Nephron (organoid): Measurements from ENCODE around the gene FUT7.
"Not testable (repeated sequence)": the region's sequence is repeated elsewhere in the genome, so short reads cannot be mapped to it uniquely, and the experiment has no call there.

Experiments
- H3K27ac Mint-ChIP-seq, 3 experiments: 2 replicates each; pipeline ENCODE4 v1.8.0; 2020; ENCODE audit warnings: mixed read lengths in 3 of 3, mild to moderate bottlenecking in 2 of 3, moderate library complexity in 1 of 3
- H3K27me3 Mint-ChIP-seq: 2 replicates; pipeline ENCODE4 v1.8.0; 2021; ENCODE audit warnings: low read depth, mild to moderate bottlenecking, moderate library complexity, mixed read lengths
- H3K36me3 Mint-ChIP-seq: 2 replicates; pipeline ENCODE4 v1.8.0; 2020; ENCODE audit warnings: low read depth, mixed read lengths
- H3K4me1 Mint-ChIP-seq: 2 replicates; pipeline ENCODE4 v1.8.0; 2020; ENCODE audit warnings: mixed read lengths
- H3K4me3 Mint-ChIP-seq, 3 experiments: 2 replicates each; pipeline ENCODE4 v1.8.0; 2020; ENCODE audit warnings: mild to moderate bottlenecking in 3 of 3, mixed read lengths in 3 of 3, moderate library complexity in 2 of 3
- H3K9me3 Mint-ChIP-seq: 2 replicates; pipeline ENCODE4 v1.8.0; 2020; ENCODE audit warnings: mixed read lengths
- TF ChIP-seq, protein P1 (sequence below), 3 experiments: fragments of 200-600 bp; sonication (generic); IDR thresholded peaks; one replicate each; pipeline ENCODE4 v1.5.0; 2021; ENCODE audit warnings: antibody characterized with exemption in 3 of 3; ENCODE audit not compliant: unreplicated experiment in 3 of 3

FUT7 gene

GRCh38 chr9:137035507-137035834, 3.6 kb upstream of the FUT7 start:
- Mint-ChIP-seq H3K27me3 (peaks cover 3% of the 10 kb centered on the region), H3K27ac (no peak overlapping the region), H3K4me3 (no peak overlapping the region), H3K36me3 (no peaks in the 10 kb centered on the region), H3K9me3 (no peaks in the 10 kb centered on the region), H3K4me1 (no peaks in the 10 kb centered on the region)
- TF ChIP-seq, protein P1, sequence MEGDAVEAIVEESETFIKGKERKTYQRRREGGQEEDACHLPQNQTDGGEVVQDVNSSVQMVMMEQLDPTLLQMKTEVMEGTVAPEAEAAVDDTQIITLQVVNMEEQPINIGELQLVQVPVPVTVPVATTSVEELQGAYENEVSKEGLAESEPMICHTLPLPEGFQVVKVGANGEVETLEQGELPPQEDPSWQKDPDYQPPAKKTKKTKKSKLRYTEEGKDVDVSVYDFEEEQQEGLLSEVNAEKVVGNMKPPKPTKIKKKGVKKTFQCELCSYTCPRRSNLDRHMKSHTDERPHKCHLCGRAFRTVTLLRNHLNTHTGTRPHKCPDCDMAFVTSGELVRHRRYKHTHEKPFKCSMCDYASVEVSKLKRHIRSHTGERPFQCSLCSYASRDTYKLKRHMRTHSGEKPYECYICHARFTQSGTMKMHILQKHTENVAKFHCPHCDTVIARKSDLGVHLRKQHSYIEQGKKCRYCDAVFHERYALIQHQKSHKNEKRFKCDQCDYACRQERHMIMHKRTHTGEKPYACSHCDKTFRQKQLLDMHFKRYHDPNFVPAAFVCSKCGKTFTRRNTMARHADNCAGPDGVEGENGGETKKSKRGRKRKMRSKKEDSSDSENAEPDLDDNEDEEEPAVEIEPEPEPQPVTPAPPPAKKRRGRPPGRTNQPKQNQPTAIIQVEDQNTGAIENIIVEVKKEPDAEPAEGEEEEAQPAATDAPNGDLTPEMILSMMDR (IDR thresholded peaks at IDR 0.05; ENCODE audit: unreplicated experiment in 3 of 3), result peak in 2 of 3 experiments; percentile 18 to 42

DNA sequence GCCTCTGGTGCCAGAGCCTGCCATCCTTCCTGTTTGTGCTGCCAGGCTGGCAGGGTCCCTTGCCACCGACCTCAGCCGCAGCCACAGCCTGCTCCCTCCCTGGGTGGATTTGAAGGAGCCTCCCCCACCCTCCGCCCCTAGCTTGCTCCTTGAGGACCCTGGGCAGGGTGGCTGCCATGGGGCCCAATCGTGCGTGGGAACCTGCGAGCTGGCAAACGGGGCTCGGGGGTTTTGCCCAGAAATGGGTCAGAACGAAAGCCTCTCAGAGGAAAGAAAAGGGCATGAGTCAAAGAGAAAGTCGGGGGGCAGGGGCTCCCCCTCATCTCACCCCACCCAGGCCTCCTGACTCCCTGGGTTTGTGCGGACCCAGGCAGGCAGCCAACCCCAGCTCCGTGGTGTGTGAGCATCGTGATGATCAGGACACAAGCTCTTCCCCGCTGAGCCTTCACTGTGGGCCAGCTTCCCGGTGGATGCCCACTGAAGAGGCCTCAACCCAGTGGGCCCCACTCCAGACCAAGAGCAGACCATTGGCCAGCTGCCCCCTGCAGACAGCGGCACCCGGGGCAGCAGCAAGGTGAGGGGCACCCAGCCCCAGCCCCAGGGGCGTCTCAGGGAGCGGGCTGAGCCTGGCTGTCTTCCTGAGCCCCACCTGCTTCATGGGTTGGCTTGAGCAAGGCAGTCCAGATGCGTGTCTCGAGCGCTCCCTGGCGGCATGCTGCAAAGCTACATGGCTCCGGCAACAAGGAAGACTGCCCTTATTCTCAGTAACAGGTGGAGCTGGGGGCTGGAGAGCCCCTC, 3.0 kb upstream of the FUT7 start:
- Mint-ChIP-seq H3K9me3 (no peaks in the 10 kb centered on the region), H3K27ac (no peak overlapping the region), H3K27me3 (peaks cover 3% of the 10 kb centered on the region), H3K4me1 (no peaks in the 10 kb centered on the region), H3K36me3 (no peaks in the 10 kb centered on the region), H3K4me3 (no peak overlapping the region)
- TF ChIP-seq, protein P1 (IDR thresholded peaks at IDR 0.05; ENCODE audit: unreplicated experiment in 3 of 3), result peak; percentile 79 to 86 (median 84)

DNA sequence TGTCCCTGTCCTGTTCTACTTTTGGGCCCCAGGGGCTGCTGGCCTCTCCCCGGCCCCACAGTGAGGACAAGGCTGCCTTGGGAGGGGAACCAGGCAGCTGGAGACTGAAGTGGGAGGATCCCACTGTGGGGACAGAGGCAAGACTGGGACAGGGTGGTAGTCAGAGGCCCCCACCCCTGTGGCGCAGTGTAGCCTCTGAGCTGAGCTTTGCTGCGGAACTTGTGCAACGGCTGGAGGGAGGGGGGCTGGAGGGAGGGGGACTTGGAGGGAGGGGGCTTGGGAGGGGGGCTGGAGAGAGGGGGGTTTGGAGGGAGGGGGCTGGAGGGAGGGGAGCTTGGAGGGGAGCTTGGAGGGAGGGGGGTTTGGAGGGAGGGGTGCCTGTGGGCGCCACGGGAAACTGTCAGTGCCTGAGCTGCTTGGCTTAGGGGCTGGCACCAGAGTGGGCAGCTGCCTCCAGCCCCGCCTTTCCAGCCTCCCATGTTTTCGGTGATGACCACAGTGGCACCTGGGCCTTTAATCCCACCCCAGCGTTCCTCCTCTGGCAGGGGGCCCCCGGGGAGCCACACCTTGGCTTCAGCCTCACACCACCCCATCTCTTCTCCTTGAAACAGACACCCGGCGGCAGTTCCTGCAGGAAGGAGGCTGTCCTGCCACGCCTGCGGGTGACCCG, 2.3 kb upstream of the FUT7 start:
- TF ChIP-seq, protein P1 (IDR thresholded peaks at IDR 0.05; ENCODE audit: unreplicated experiment in 3 of 3), result no peak
- H3K27me3 Mint-ChIP-seq, result peaks cover 3% of the 10 kb centered on the region
- H3K4me1 Mint-ChIP-seq, result no peaks in the 10 kb centered on the region
- no peak overlapping the region for H3K4me3 Mint-ChIP-seq
- no peaks in the 10 kb centered on the region for H3K36me3 Mint-ChIP-seq
- H3K9me3 Mint-ChIP-seq, result no peaks in the 10 kb centered on the region
- H3K27ac Mint-ChIP-seq, result no peak overlapping the region

- H3K36me3 Mint-ChIP-seq, H3K27me3 Mint-ChIP-seq, H3K27ac Mint-ChIP-seq, H3K4me3 Mint-ChIP-seq, H3K9me3 Mint-ChIP-seq, H3K4me1 Mint-ChIP-seq: not testable (repeated sequence)
Measured at GRCh38 chr9:137033481-137033880, 1.6 kb upstream of the FUT7 start.

GRCh38 chr9:137032858-137033257, 970 bp upstream of the FUT7 start:
- no peaks in the 10 kb centered on the region for H3K9me3 Mint-ChIP-seq
- no peak overlapping the region for H3K4me3 Mint-ChIP-seq
- H3K4me1 Mint-ChIP-seq, result no peaks in the 10 kb centered on the region
- H3K27me3 Mint-ChIP-seq, result peaks cover 3% of the 10 kb centered on the region
- no peak overlapping the region for H3K27ac Mint-ChIP-seq
- H3K36me3 Mint-ChIP-seq, result no peaks in the 10 kb centered on the region
- TF ChIP-seq, protein P1 (IDR thresholded peaks at IDR 0.05; ENCODE audit: unreplicated experiment in 3 of 3), result no peak

DNA sequence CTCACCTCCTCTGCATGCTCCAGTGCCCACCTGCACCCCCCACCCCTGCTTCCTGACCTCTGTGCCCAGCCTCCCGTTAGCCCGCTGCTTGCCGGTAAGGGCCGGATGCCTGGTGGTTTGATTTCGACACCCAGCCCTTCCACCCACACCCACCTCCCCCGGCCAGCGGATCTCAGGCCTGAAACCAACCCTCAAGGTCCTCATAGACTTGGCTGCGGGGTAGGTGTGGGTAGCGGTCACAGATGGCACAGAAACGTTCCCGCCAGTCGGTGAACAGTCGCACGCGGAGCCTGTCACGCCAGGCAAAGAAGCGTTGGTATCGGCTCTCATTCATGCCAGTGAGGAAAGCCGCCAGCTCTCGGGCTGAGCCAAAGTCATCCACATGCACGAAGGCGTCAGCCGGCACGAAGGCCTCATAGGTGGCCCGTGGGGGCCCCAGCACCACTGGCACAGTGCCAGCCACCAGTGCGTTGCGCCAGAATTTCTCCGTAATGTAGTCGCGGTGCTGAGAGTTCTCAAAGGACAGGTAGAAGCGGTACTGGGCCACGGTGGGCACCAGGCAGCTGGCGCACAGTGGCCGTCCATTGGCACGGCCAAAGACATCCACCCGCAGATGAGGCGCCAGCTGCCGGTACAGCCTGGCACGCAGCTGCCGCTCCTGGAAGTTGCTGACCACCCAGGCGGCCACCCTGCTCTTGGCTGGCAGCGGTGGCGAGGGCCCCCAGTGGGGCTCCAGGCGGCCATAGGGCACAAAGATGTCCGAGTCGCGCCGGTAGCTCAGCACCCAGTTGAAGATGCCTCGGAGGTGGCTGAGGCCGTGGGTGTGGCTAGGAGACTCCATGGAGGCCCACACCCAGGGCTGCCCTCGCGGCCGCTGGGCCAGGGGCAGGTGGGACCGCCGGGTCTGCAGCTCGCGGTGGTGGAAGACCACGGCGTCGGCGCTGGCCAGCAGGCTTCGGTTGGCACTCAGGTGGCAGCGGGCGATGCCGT, 1.1 kb downstream of the FUT7 start:
- H3K27ac Mint-ChIP-seq, result no peak overlapping the region
- TF ChIP-seq, protein P1 (IDR thresholded peaks at IDR 0.05; ENCODE audit: unreplicated experiment in 3 of 3), result no peak
- H3K36me3 Mint-ChIP-seq, result no peaks in the 10 kb centered on the region
- H3K4me1 Mint-ChIP-seq, result no peaks in the 10 kb centered on the region
- no peaks in the 10 kb centered on the region for H3K9me3 Mint-ChIP-seq
- H3K4me3 Mint-ChIP-seq, result peak overlapping the region in 2 of 3 experiments; percentile 28 to 37
- peaks cover 3% of the 10 kb centered on the region for H3K27me3 Mint-ChIP-seq
